HG03575 (cell line): ENCODE data around the gene INTS6L.
"Not testable (repeated sequence)": the region's sequence is repeated elsewhere in the genome, so short reads cannot be mapped to it uniquely, and the experiment has no call there.

ENCODE experiments used
- ATAC-seq: cut with Tn5 transposase; IDR thresholded peaks from one replicate; pipeline ENCODE4 v1.9.1; 2021; ENCODE audit not compliant: unreplicated experiment, insufficient number of reproducible peaks, low FRiP score; ENCODE audit errors: extremely low read depth

The INTS6L gene

DNA sequence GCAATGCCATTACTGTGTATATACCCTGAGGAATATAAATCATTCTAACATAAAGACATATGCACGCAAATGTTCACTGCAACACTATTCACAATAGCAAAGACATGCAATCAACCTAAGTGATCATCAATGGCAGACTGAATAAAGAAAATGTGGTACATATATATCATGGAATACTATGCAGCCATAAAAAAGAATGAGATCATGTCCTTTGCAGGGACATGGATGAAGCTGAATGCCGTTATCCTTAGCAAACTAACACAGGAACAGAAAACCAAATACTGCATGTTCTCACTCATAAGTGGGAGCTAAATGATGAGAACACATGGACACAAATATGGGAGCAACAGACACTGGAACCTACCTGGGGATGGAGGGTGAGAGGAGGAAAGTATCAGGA, 73.6 kb downstream of the INTS6L start:
- ATAC-seq, result not testable (repeated sequence)

DNA sequence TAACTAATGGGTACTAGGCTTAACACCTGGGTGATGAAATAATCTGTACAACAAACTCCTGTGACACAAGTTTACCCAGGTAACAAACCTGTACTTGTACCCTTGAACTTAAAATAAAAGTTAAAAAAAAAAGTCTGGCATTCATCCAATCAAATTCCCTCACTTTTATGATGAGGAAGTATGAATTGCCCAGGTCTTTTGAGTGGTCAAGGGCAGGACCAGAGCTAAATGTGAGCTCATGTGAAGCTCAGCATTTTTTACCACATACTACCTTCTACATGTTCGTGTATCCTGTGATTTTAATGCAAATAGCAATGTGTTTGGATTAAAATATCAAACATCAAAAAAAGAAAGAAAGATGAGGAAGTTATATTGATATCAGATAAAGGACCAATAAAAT, 74.0 kb downstream of the INTS6L start:
- ATAC-seq, result not testable (repeated sequence)

DNA sequence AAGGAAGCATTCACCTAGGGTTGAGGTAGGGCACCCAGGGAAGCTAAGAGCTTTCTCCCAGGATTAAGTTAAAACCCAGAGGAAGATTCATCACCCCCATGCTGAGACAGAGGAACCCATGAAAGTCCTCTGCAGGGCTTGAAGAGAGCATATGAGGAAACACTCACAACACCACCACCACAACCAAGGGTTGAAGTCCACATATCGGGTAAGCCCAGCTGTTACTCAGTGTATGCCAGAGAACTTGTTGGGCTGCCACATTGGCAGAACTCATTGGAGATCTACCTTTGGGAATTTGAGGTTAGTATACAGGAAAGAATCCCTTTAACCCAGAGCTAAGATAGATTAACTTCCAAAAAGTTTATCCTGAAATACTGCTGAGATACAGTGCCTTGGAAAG, 75.1 kb downstream of the INTS6L start:
- no peak for ATAC-seq

DNA sequence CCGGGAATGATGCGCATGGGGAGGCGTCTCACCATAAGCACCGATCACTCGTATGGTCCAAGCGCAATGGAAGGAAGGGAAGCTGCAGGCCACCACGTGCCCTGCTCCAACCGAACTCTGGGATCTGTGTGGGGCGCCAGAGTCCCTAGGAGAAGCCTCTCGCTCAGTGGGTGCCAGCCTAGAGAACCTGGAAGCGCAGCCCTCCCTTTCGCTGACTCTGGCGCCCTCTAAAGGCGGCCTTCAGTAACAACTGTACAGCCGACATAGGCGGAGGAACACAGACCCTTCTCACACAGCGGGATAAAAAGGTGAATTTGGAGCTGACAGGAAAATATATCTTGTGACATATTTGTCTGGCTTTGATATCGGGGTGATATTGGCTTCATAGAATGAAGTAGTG, 76.0 kb downstream of the INTS6L start:
- ATAC-seq, result no peak

DNA sequence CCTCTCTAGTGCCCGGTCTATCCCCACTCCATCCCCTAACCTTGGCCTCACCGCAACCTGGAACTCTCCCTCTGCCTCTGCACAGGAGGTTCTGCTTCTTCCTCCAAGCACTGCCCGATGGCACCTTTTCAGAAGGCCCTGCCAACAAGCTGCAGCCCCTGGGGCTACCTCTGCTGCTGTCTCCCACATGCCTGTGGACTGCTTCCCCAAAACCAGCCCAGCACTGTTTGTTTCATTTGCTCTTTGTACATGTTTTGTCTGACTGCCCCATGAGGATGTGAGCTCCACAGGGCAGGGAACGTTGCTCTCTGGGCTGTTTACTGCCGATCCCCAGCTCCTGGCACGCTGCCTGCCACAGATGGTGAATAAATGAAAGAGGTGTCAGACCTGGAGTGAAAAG, 85.4 kb downstream of the INTS6L start:
- ATAC-seq, result no peak

DNA sequence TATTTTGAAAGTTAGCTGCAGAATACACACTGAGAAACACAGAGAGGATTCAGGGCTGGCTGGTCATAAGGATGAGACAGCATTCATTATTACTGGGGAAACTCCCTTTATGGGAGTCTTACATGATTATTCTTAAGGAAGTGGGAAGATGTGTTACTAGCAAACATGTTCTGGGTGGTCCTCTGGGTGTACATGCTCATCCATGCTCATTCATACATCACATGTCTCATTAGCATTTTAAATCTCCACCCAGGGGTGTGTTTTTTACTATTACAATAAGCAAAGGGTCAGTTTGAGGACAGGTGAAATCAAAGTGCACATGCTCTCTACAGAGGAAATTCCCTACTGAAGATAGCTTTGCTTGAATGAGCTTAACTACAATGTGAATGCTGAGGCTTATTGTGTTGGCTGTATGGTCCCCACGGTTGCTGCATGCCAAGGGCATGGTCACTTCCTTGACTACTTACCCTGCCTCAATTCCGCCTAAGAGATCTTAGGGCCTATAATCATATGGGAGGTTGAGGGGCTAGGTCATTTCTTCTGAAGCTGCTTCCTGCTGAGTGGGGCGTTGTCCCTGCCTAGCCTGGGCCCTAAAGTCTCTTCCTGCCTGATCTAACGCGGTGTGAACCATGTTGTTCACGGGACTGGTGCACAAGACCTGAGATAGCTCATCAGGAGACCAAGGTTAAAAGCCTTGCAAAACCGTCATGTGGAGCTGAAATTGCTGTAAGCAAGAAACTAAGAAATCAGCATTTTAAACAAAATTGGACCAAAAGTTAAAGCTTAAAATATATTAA, 104.1 kb downstream of the INTS6L start:
- not testable (repeated sequence) for ATAC-seq

DNA sequence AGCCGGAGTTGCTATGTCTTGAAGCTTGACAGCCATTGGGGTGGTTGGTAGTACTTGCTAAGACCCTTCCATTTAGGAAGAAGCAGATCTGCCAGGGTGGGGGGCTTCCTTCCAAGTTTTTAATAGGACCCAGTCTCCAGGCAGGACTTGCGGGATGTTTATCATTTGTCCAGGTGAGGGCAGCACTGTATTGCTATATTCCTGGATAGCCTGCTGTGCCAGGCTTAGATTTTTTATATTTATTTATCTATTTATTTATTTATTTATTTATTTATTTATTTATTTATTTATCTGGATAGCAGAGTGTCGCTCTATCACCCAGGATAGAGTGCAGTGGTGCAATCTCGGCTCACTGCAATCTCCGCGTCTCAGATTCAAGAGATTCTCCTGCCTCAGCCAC, 105.5 kb downstream of the INTS6L start:
- ATAC-seq, result no peak

DNA sequence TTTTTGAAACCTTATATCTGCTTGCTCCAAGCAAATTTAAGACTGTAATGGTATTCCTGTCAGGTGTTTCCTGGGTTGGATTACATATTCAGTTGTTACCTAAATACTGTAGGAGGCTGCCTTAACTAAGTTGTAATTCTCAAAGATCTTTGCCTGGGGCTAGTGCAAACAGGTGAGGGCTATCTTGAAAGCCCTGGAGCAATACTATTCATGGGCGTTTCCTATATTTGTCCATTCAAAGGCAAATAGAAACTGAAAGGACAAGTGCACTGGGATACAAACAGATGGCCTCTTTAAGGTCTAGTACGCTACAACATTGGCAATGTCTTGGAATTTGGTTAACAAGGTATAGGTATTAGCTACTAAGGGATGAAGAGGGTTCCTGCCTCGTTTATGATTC, 108.9 kb downstream of the INTS6L start:
- no peak for ATAC-seq
